AG04450 (cell line): ENCODE data around the gene UGT1A6. TPM values are rescaled to one million over a fixed set of nuclear protein-coding genes. Genes with fewer than 3 reads are reported as not detected.
"Not testable (repeated sequence)": the region's sequence is repeated elsewhere in the genome, so short reads cannot be mapped to it uniquely, and the experiment has no call there.

Source experiments
- CTCF ChIA-PET: fragments of 300-600, 350-600 bp; formaldehyde crosslinking; extraction: SDS; loops from one replicate; lab custom pipeline; 2022; ENCODE audit warnings: antibody characterized with exemption, inconsistent platforms; lab: Charles Lee
- POLR2A ChIA-PET: fragments of 350-600 bp; formaldehyde crosslinking; extraction: SDS; loops from one replicate; lab custom pipeline; 2021; ENCODE audit warnings: antibody characterized with exemption, inconsistent platforms; lab: Yijun Ruan, JAX
- DNase-seq: peaks from one replicate; pipeline ENCODE4 v3.0.0-alpha.2; 2011; ENCODE audit warnings: low read depth, low spot score
- H3K27ac ChIP-seq: one replicate; pipeline ENCODE4 v1.5.1; 2012; ENCODE audit warnings: low read depth, low read length, control low read depth
- H3K27me3 ChIP-seq: one replicate; pipeline ENCODE4 v1.6.0; 2012; ENCODE audit warnings: low read length; ENCODE audit not compliant: control insufficient read depth, insufficient read depth
- H3K4me3 ChIP-seq: 2 replicates; pipeline ENCODE4 v1.5.1; 2011; ENCODE audit warnings: mild to moderate bottlenecking, low read depth, low read length, control low read depth
- H3K9me3 ChIP-seq: 2 replicates; pipeline ENCODE4 v1.5.1; 2012; ENCODE audit warnings: low read length; ENCODE audit not compliant: control insufficient read depth, insufficient read depth
- CTCF ChIP-seq: IDR thresholded peaks from 2 replicates; pipeline ENCODE4 v1.5.1; 2011; ENCODE audit warnings: low read depth, low read length, control low read depth, inconsistent platforms
- polyA plus RNA-seq: library from polyadenylated mRNA; depleted of rRNA; stranded (reverse); fragments of >200 nt; gene quantifications from 2 replicates; pipeline ENCODE4 v1.2.3, GENCODE V29; 2011

Gene UGT1A6
- polyA plus RNA-seq, 1 experiment: not detected

DNA sequence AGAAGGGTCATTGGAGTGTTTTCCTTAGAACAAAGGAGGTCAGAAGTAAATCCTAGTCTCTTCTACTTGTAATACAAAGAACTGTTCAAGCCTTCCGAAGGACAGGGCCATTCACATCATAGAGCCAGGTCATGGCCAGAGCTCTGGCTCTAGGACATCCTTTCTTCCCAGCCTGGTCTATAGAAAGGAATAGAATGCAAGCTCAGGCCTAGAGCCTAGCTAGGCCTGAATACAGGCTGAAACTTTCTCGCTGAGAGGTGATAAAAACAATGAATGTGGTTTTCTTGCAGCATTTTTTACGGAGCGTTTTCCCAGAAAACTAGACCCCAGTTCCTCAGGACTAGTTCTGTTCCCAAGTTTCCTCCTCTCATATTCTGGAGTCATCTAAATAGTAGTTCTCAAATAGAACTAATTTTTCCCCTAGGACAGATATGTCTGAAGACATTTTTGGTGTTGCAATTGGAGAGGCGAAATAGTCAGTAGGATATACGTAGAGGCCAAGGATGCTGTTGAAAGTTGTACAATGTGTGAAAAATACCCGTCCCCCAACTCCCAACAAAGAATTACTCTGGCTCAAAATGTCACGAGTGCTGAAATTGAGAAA is 6.8 kb downstream of the UGT1A6 start:
- Histone ChIP-seq H3K4me3 (no peak overlapping the region), H3K27me3 (no peaks in the 10 kb centered on the region), H3K9me3 (0 out of 2 replicates have a peak, but pooled peaks cover 3% of the 10 kb centered on the region), H3K27ac (peak overlapping the region; percentile 83)
- no peak for TF ChIP-seq CTCF
- ChIA-PET CTCF (interaction anchor here (0.8 to 1.6 kb wide), 2 partner anchors 12 to 251 kb away, joined by 3 to 8 read pairs; no protein-coding TSS in a partner anchor), POLR2A (no interaction called here)
- DNase-seq: no peak

GRCh38 chr2:233700028-233700635 is 7.4 kb downstream of the UGT1A6 start:
- no peaks in the 10 kb centered on the region for H3K27me3 ChIP-seq
- TF ChIP-seq CTCF: no peak
- no peak overlapping the region for H3K4me3 ChIP-seq
- POLR2A ChIA-PET: no interaction called here
- CTCF ChIA-PET: interaction anchor here (1.6 kb wide), 1 partner anchor 11 kb away, joined by 8 read pairs; no protein-coding TSS in a partner anchor
- H3K27ac ChIP-seq: peak overlapping the region; percentile 83
- H3K9me3 ChIP-seq: 0 out of 2 replicates have a peak, but pooled peaks cover 3% of the 10 kb centered on the region
- DNase-seq: peak; percentile 16

DNA sequence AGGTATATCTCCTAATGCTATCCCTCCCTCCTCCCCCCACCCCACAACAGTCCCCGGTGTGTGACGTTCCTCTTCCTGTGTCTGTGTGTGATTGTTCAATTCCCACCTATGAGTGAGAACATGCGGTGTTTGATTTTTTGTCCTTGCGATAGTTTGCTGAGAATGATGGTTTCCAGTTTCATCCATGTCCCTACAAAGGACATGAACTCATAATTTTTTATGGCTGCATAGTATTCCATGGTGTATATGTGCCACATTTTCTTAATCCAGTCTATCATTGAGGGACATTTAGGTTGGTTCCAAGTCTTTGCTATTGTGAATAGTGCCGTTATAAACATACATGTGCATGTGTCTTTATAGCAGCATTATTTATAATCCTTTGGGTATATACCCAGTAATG is 8.2 kb downstream of the UGT1A6 start:
- H3K4me3 ChIP-seq, H3K27me3 ChIP-seq, H3K9me3 ChIP-seq, DNase-seq, H3K27ac ChIP-seq, POLR2A ChIA-PET: not testable (repeated sequence)
- CTCF ChIA-PET: interaction anchor here (1.6 kb wide), 1 partner anchor 10 kb away, joined by 8 read pairs; no protein-coding TSS in a partner anchor

- ChIA-PET CTCF (interaction anchor here (0.6 kb wide), 1 partner anchor 297 kb away, joined by 3 read pairs; no protein-coding TSS in a partner anchor), POLR2A (no interaction called here)
- no peaks in the 10 kb centered on the region for H3K27me3 ChIP-seq
- no peak overlapping the region for H3K4me3 ChIP-seq
- H3K27ac ChIP-seq: no peak overlapping the region
- TF ChIP-seq CTCF: no peak
- DNase-seq: no peak
- 0 out of 2 replicates have a peak, but pooled peaks cover 3% of the 10 kb centered on the region for H3K9me3 ChIP-seq
These were observed 9.5 kb downstream of the UGT1A6 start for GRCh38 chr2:233702238-233702637.

DNA sequence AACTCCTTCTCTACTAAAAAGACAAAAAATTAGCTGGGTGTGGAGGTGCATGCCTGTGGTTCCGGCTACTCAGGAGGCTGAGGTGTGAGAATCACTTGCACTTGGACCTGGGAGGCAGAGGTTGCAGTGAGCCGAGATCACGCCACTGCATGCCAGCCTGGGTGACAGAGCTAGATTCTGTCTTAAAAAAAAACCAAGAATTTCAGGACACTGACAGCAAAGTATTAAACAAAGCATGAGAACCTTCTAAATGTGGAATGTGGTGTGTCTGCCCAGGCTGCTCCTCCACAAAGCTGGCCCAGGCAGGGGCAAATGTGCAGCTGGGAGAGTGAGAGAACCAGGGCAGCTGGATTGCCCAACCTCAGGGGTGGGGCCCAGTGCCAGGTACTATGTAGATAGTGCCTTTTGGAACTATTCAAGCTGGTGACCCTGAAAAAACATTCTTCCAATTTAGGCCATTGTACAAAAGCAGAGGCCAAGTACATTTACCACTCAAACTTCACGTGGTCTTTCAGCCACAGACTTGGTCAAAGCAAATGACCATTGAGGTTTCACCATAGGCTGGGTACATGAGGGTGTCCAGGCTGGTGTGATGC is 13.3 kb downstream of the UGT1A6 start:
- DNase-seq: no peak
- no peak for TF ChIP-seq CTCF
- POLR2A ChIA-PET: no interaction called here

More for the DNA sequence above, 13.3 kb downstream of the UGT1A6 start:
- Histone ChIP-seq H3K9me3 (0 out of 2 replicates have a peak, but pooled peaks cover 3% of the 10 kb centered on the region), H3K27ac (no peak overlapping the region), H3K4me3 (no peak overlapping the region), H3K27me3 (no peaks in the 10 kb centered on the region)
- CTCF ChIA-PET: no interaction called here
